Measurements from ENCODE around the gene MAML2. TPM values are rescaled to one million over a fixed set of nuclear protein-coding genes. Genes with fewer than 3 reads are reported as not detected.
A peak's percentile ranks its signal among the peaks of the same experiment; 100 is the strongest.

MAML2 gene
- total and polyA plus RNA-seq, 2 of the 13 experiments (the other 11 are each of a cell fraction or from before 2014, with no cell fraction given) = 2.3 to 25.9 TPM

- TF ChIP-seq, protein P1, sequence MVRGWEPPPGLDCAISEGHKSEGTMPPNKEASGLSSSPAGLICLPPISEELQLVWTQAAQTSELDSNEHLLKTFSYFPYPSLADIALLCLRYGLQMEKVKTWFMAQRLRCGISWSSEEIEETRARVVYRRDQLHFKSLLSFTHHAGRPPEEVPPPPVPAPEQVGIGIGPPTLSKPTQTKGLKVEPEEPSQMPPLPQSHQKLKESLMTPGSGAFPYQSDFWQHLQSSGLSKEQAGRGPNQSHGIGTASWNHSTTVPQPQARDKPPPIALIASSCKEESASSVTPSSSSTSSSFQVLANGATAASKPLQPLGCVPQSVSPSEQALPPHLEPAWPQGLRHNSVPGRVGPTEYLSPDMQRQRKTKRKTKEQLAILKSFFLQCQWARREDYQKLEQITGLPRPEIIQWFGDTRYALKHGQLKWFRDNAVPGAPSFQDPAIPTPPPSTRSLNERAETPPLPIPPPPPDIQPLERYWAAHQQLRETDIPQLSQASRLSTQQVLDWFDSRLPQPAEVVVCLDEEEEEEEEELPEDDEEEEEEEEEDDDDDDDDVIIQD (CRISPR knock-in tag; IDR thresholded peaks at IDR 0.05; ENCODE audit: low read depth) = peak; percentile 77; the same call in 1 of the 2 replicates
- TF ChIP-seq ZNF724P (CRISPR knock-in tag; IDR thresholded peaks at IDR 0.05; ENCODE audit: borderline replicate concordance) (no peak), ZNF441 (CRISPR knock-in tag; IDR thresholded peaks at IDR 0.05; ENCODE audit: borderline replicate concordance) (no peak), PRDM4 (CRISPR knock-in tag; IDR thresholded peaks at IDR 0.05; ENCODE audit: borderline replicate concordance) (no peak), TBX2 (CRISPR knock-in tag; IDR thresholded peaks at IDR 0.05; ENCODE audit: borderline replicate concordance) (peak; percentile 41; the same call in 1 of the 2 replicates), FOSL2 (CRISPR knock-in tag; IDR thresholded peaks at IDR 0.05) (peak; percentile 19; the same call in 1 of the 2 replicates), ZNF773 (CRISPR knock-in tag; IDR thresholded peaks at IDR 0.05; ENCODE audit: borderline replicate concordance) (no peak), ISL2 (CRISPR knock-in tag; IDR thresholded peaks at IDR 0.05) (peak; percentile 78; the same call in 1 of the 2 replicates), KAT8 (CRISPR knock-in tag; IDR thresholded peaks at IDR 0.05) (peak; percentile 51; the same call in 1 of the 2 replicates), ZNF792 (CRISPR knock-in tag; IDR thresholded peaks at IDR 0.05) (peak; percentile 50; the same call in 1 of the 2 replicates), RCOR2 (CRISPR knock-in tag; IDR thresholded peaks at IDR 0.05) (peak; percentile 78; the same call in 1 of the 2 replicates), AGO1 (IDR thresholded peaks at IDR 0.05; ENCODE audit: low read depth, low read length, poor library complexity, severe bottlenecking) (no peak), TBP (CRISPR knock-in tag; IDR thresholded peaks at IDR 0.05) (no peak), DNMT3B (CRISPR knock-in tag; conservative IDR thresholded peaks at IDR 0.05) (no peak), TCF7 (IDR thresholded peaks at IDR 0.05; ENCODE audit: low read depth) (peak; percentile 43), NR2F6 (IDR thresholded peaks at IDR 0.05) (no peak), NR2F6 (CRISPR knock-in tag; IDR thresholded peaks at IDR 0.05) (peak; percentile 55)
- TF ChIP-seq, protein P2, sequence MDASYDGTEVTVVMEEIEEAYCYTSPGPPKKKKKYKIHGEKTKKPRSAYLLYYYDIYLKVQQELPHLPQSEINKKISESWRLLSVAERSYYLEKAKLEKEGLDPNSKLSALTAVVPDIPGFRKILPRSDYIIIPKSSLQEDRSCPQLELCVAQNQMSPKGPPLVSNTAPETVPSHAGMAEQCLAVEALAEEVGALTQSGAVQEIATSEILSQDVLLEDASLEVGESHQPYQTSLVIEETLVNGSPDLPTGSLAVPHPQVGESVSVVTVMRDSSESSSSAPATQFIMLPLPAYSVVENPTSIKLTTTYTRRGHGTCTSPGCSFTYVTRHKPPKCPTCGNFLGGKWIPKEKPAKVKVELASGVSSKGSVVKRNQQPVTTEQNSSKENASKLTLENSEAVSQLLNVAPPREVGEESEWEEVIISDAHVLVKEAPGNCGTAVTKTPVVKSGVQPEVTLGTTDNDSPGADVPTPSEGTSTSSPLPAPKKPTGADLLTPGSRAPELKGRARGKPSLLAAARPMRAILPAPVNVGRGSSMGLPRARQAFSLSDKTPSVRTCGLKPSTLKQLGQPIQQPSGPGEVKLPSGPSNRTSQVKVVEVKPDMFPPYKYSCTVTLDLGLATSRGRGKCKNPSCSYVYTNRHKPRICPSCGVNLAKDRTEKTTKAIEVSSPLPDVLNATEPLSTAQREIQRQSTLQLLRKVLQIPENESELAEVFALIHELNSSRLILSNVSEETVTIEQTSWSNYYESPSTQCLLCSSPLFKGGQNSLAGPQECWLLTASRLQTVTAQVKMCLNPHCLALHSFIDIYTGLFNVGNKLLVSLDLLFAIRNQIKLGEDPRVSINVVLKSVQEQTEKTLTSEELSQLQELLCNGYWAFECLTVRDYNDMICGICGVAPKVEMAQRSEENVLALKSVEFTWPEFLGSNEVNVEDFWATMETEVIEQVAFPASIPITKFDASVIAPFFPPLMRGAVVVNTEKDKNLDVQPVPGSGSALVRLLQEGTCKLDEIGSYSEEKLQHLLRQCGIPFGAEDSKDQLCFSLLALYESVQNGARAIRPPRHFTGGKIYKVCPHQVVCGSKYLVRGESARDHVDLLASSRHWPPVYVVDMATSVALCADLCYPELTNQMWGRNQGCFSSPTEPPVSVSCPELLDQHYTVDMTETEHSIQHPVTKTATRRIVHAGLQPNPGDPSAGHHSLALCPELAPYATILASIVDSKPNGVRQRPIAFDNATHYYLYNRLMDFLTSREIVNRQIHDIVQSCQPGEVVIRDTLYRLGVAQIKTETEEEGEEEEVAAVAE (CRISPR knock-in tag; IDR thresholded peaks at IDR 0.05; ENCODE audit: borderline replicate concordance) = no peak
- TF ChIP-seq, protein P3, sequence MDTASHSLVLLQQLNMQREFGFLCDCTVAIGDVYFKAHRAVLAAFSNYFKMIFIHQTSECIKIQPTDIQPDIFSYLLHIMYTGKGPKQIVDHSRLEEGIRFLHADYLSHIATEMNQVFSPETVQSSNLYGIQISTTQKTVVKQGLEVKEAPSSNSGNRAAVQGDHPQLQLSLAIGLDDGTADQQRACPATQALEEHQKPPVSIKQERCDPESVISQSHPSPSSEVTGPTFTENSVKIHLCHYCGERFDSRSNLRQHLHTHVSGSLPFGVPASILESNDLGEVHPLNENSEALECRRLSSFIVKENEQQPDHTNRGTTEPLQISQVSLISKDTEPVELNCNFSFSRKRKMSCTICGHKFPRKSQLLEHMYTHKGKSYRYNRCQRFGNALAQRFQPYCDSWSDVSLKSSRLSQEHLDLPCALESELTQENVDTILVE (CRISPR knock-in tag; IDR thresholded peaks at IDR 0.05) = peak; percentile 24; the same call in 1 of the 2 replicates
- TF ChIP-seq, protein P4, sequence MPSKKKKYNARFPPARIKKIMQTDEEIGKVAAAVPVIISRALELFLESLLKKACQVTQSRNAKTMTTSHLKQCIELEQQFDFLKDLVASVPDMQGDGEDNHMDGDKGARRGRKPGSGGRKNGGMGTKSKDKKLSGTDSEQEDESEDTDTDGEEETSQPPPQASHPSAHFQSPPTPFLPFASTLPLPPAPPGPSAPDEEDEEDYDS (CRISPR knock-in tag; IDR thresholded peaks at IDR 0.05) = peak; percentile 56
Observed at GRCh38 chr11:96207459-96208449, 135.2 kb downstream of the MAML2 start (continued).
